MM.1S (cell line): ENCODE data around the gene SIDT1.

Experiments
- DNase-seq: peaks from one replicate; pipeline ENCODE4 v3.0.0-alpha.2; 2015
- H2AFZ ChIP-seq: fragments of 300-600 bp; sonication (generic); 2 replicates; pipeline ENCODE4 v1.6.0; 2016; ENCODE audit warnings: antibody characterized with exemption, low read length
- H3F3A ChIP-seq: fragments of 300-600 bp; sonication (generic); 2 replicates; pipeline ENCODE4 v1.6.1; 2016; ENCODE audit warnings: mild to moderate bottlenecking, antibody characterized with exemption, low read length, moderate library complexity, mixed read lengths; ENCODE audit not compliant: insufficient read depth
- H3K27ac ChIP-seq: fragments of 300-600 bp; sonication (generic); 2 replicates; pipeline ENCODE4 v1.5.1; 2016; ENCODE audit warnings: mild to moderate bottlenecking, low read length
- H3K27me3 ChIP-seq: fragments of 300-600 bp; sonication (generic); replicated peaks from 2 replicates; pipeline ENCODE4 v1.6.0; 2016; ENCODE audit warnings: low read length; ENCODE audit not compliant: insufficient read depth
- H3K36me3 ChIP-seq: fragments of 300-600 bp; sonication (generic); replicated peaks from 2 replicates; pipeline ENCODE4 v1.6.1; 2016; ENCODE audit warnings: mild to moderate bottlenecking, low read length, mixed read lengths; ENCODE audit not compliant: insufficient read depth
- H3K4me1 ChIP-seq: fragments of 300-600 bp; sonication (generic); 2 replicates; pipeline ENCODE4 v1.6.1; 2016; ENCODE audit warnings: low read length, mixed read lengths
- H3K4me2 ChIP-seq: fragments of 300-600 bp; sonication (generic); 2 replicates; pipeline ENCODE4 v1.6.0; 2016; ENCODE audit warnings: low read depth, low read length
- H3K4me3 ChIP-seq: fragments of 300-600 bp; sonication (generic); 2 replicates; pipeline ENCODE4 v1.5.1; 2016; ENCODE audit warnings: low read length, mixed read lengths
- H3K79me2 ChIP-seq: fragments of 300-600 bp; sonication (generic); 2 replicates; pipeline ENCODE4 v1.6.1; 2016; ENCODE audit warnings: mixed run types, low read length, mixed read lengths
- H3K9ac ChIP-seq: fragments of 300-600 bp; sonication (generic); 2 replicates; pipeline ENCODE4 v1.6.1; 2016; ENCODE audit warnings: low read length, mixed read lengths
- H3K9me2 ChIP-seq: fragments of 300-600 bp; sonication (generic); replicated peaks from 2 replicates; pipeline ENCODE4 v1.6.1; 2016; ENCODE audit warnings: mild to moderate bottlenecking, low read length, mixed read lengths; ENCODE audit not compliant: insufficient read depth
- H3K9me3 ChIP-seq: fragments of 300-600 bp; sonication (generic); replicated peaks from 2 replicates; pipeline ENCODE4 v1.6.1; 2016; ENCODE audit warnings: mild to moderate bottlenecking, low read length, mixed read lengths; ENCODE audit not compliant: insufficient read depth
- H4K20me1 ChIP-seq: fragments of 300-600 bp; sonication (generic); 2 replicates; pipeline ENCODE4 v1.6.1; 2016; ENCODE audit warnings: mild to moderate bottlenecking, low read length, moderate library complexity, mixed read lengths; ENCODE audit not compliant: insufficient read depth
- CTCF ChIP-seq: fragments of 300-600 bp; sonication (generic); IDR thresholded peaks from 2 replicates; pipeline ENCODE4 v1.5.1; 2016; ENCODE audit warnings: antibody characterized with exemption, low read length, mixed read lengths
- EZH2 ChIP-seq: fragments of 300-600 bp; sonication (generic); optimal IDR thresholded peaks from 2 replicates; pipeline ENCODE3; 2017; ENCODE audit warnings: low read depth, mild to moderate bottlenecking, antibody characterized with exemption, low read length, mixed read lengths
- EZH2phosphoT487 ChIP-seq: fragments of 300-600 bp; sonication (generic); IDR thresholded peaks from 2 replicates; pipeline ENCODE4 v1.6.1; 2018; ENCODE audit warnings: antibody characterized with exemption, low read length

SIDT1 gene

GRCh38 chr3:113496924-113497323, 35.4 kb upstream of the SIDT1 start:
- Histone ChIP-seq H3K36me3 (no peaks in the 10 kb centered on the region), H3K9ac (no peak overlapping the region), H3K27ac (no peak overlapping the region), H3K27me3 (no peaks in the 10 kb centered on the region), H3K79me2 (no peaks in the 10 kb centered on the region), H3F3A (no peaks in the 10 kb centered on the region), H3K4me1 (0 out of 2 replicates have a peak, but pooled peaks cover 5% of the 10 kb centered on the region), H3K9me3 (no peaks in the 10 kb centered on the region), H3K4me2 (no peak overlapping the region), H4K20me1 (no peaks in the 10 kb centered on the region), H3K4me3 (no peak overlapping the region), H3K9me2 (no peaks in the 10 kb centered on the region), H2AFZ (no peak overlapping the region)
- TF ChIP-seq EZH2: no peak
- no peak for TF ChIP-seq EZH2phosphoT487
- no peak for TF ChIP-seq CTCF
- no peak for DNase-seq

- no peak for TF ChIP-seq EZH2phosphoT487
- TF ChIP-seq CTCF: no peak
- no peak for TF ChIP-seq EZH2
- H3K27ac ChIP-seq: no peak overlapping the region
Measured at GRCh38 chr3:113498221-113499005, 33.9 kb upstream of the SIDT1 start.

GRCh38 chr3:113499081-113499480, 33.3 kb upstream of the SIDT1 start:
- Histone ChIP-seq H3K9me2 (no peaks in the 10 kb centered on the region), H4K20me1 (no peaks in the 10 kb centered on the region), H3K27me3 (no peaks in the 10 kb centered on the region), H3K27ac (no peak overlapping the region), H3K9me3 (no peaks in the 10 kb centered on the region), H3K4me3 (no peak overlapping the region), H3F3A (no peaks in the 10 kb centered on the region), H3K4me1 (0 out of 2 replicates have a peak, but pooled peaks cover 5% of the 10 kb centered on the region), H3K79me2 (no peaks in the 10 kb centered on the region), H3K36me3 (no peaks in the 10 kb centered on the region), H3K9ac (no peak overlapping the region), H3K4me2 (no peak overlapping the region), H2AFZ (no peak overlapping the region)
- no peak for DNase-seq
- TF ChIP-seq EZH2phosphoT487: no peak
- no peak for TF ChIP-seq CTCF
- no peak for TF ChIP-seq EZH2

More at GRCh38 chr3:113498221-113499005, 33.9 kb upstream of the SIDT1 start:
- H3K79me2 ChIP-seq: no peaks in the 10 kb centered on the region
- H3K4me3 ChIP-seq: no peak overlapping the region
- H3K36me3 ChIP-seq: no peaks in the 10 kb centered on the region
- H2AFZ ChIP-seq: no peak overlapping the region
- H4K20me1 ChIP-seq: no peaks in the 10 kb centered on the region
- no peaks in the 10 kb centered on the region for H3K9me3 ChIP-seq
- H3K4me1 ChIP-seq: 0 out of 2 replicates have a peak, but pooled peaks cover 5% of the 10 kb centered on the region
- no peak for DNase-seq
- H3K9ac ChIP-seq: no peak overlapping the region
- no peak overlapping the region for H3K4me2 ChIP-seq
- H3F3A ChIP-seq: no peaks in the 10 kb centered on the region
- no peaks in the 10 kb centered on the region for H3K27me3 ChIP-seq
- no peaks in the 10 kb centered on the region for H3K9me2 ChIP-seq
